ENCODE results near the gene WDHD1.
"Not testable (repeated sequence)": the region's sequence is repeated elsewhere in the genome, so short reads cannot be mapped to it uniquely, and the experiment has no call there.

WDHD1 gene

GRCh38 chr14:54927551-54927950 is 99.3 kb downstream of the WDHD1 start:
- no peak for TF ChIP-seq CTCF (conservative IDR thresholded peaks at IDR 0.05; ENCODE audit: low read length)
- no peak overlapping the region for H3K4me3 ChIP-seq (ENCODE audit: low read length)
- no peak for DNase-seq (ENCODE audit: low read depth)

- not testable (repeated sequence) for DNase-seq (ENCODE audit: low read depth); H3K4me3 ChIP-seq (ENCODE audit: low read length)
Measured at GRCh38 chr14:54926570-54926969, 100.3 kb downstream of the WDHD1 start.

- no peak for DNase-seq (ENCODE audit: low read depth)
- no peak for TF ChIP-seq CTCF (conservative IDR thresholded peaks at IDR 0.05; ENCODE audit: low read length)
- no peak overlapping the region for H3K4me3 ChIP-seq (ENCODE audit: low read length)
Measured at GRCh38 chr14:54922598-54922997, 104.3 kb downstream of the WDHD1 start.

- DNase-seq (ENCODE audit: low read depth), result no peak
- H3K4me3 ChIP-seq (ENCODE audit: low read length), result no peak overlapping the region
- no peak for TF ChIP-seq CTCF (conservative IDR thresholded peaks at IDR 0.05; ENCODE audit: low read length)
Measured at GRCh38 chr14:54920052-54920451, 106.8 kb downstream of the WDHD1 start.

GRCh38 chr14:54919330-54919729 is 107.6 kb downstream of the WDHD1 start:
- TF ChIP-seq CTCF (conservative IDR thresholded peaks at IDR 0.05; ENCODE audit: low read length), result no peak

GRCh38 chr14:54918427-54918826 is 108.5 kb downstream of the WDHD1 start:
- H3K4me3 ChIP-seq (ENCODE audit: low read length), result no peak overlapping the region
- no peak for TF ChIP-seq CTCF (conservative IDR thresholded peaks at IDR 0.05; ENCODE audit: low read length)
- DNase-seq (ENCODE audit: low read depth), result no peak

More at GRCh38 chr14:54919330-54919729, 107.6 kb downstream of the WDHD1 start:
- no peak overlapping the region for H3K4me3 ChIP-seq (ENCODE audit: low read length)
- DNase-seq (ENCODE audit: low read depth), result no peak

GRCh38 chr14:54916101-54916500 is 110.8 kb downstream of the WDHD1 start:
- DNase-seq (ENCODE audit: low read depth), result no peak
- TF ChIP-seq CTCF (conservative IDR thresholded peaks at IDR 0.05; ENCODE audit: low read length), result no peak

More at GRCh38 chr14:54916101-54916500, 110.8 kb downstream of the WDHD1 start:
- no peak overlapping the region for H3K4me3 ChIP-seq (ENCODE audit: low read length)

All from AG10803 (cell line).